Erythroblast (primary cell): ENCODE results near the gene MTAP.

Experiments
- GATA1 ChIP-seq: IDR thresholded peaks from 2 replicates; pipeline ENCODE4 v1.6.1; 2011; ENCODE audit warnings: low read depth, mild to moderate bottlenecking, control low read depth, low read length, moderate library complexity
- POLR2A ChIP-seq: IDR thresholded peaks from 2 replicates; pipeline ENCODE4 v1.6.1; 2011; ENCODE audit warnings: mild to moderate bottlenecking, low read length

DNA sequence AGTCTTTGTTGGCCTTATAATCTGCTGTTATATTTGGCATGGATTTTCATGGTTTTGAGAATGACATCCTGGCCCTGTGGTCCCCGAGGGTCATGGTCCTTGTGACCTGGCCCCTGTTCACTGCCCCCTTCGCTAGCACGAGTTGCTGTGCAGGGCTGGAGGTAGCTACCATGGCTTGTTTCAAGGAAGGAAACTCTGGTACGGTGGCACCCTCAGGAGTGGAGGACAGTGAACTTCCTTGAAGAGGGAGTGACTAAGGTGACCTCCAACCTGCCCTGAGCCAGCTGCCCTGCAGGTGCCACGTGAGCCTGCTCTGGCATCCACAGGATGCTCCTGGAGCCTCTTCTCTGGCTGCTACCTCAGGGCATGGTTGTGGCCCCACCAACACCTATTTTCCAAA, 62.1 kb downstream of the MTAP start:
- TF ChIP-seq POLR2A (no peak), GATA1 (no peak)
